ENCODE results near the gene TRMT1L.

- no peak for TF ChIP-seq CTCF (conservative IDR thresholded peaks at IDR 0.05; ENCODE audit: low read depth, low read length)
- TF ChIP-seq EZH2 (IDR thresholded peaks at IDR 0.05; ENCODE audit: borderline replicate concordance, low read depth, low read length, poor library complexity, severe bottlenecking) = no peak
Observed at GRCh38 chr1:185144233-185144632, 12.5 kb downstream of the TRMT1L start.

Data from A673 (cell line).